Adipocyte (in vitro differentiated cells): Measurements from ENCODE around the gene XAGE5.
A peak's percentile ranks its signal among the peaks of the same experiment; 100 is the strongest.
"Not testable (repeated sequence)": the region's sequence is repeated elsewhere in the genome, so short reads cannot be mapped to it uniquely, and the experiment has no call there.

Source experiments
- DNase-seq: peaks from one replicate; pipeline ENCODE4 v3.0.0-alpha.2; 2015; ENCODE audit warnings: low read depth
- H3K27me3 ChIP-seq: replicated peaks from 2 replicates; pipeline ENCODE4 v1.7.0; 2013; ENCODE audit warnings: mild to moderate bottlenecking, low read length, moderate library complexity; ENCODE audit not compliant: control insufficient read depth, insufficient read depth
- H3K36me3 ChIP-seq: 2 replicates; pipeline ENCODE4 v1.7.0; 2013; ENCODE audit warnings: low read length, mild to moderate bottlenecking, moderate library complexity; ENCODE audit not compliant: control insufficient read depth, insufficient read depth, severe bottlenecking
- H3K4me1 ChIP-seq: 2 replicates; pipeline ENCODE4 v1.7.0; 2013; ENCODE audit warnings: mild to moderate bottlenecking, low read length, moderate library complexity; ENCODE audit not compliant: control insufficient read depth, insufficient read depth
- H3K4me3 ChIP-seq: 2 replicates; pipeline ENCODE4 v1.7.0; 2013; ENCODE audit warnings: mild to moderate bottlenecking, low read length, moderate library complexity
- H3K9ac ChIP-seq: 2 replicates; pipeline ENCODE4 v1.7.0; 2013; ENCODE audit warnings: mild to moderate bottlenecking, low read length, moderate library complexity
- H3K9me3 ChIP-seq: 2 replicates; pipeline ENCODE4 v1.7.0; 2013; ENCODE audit warnings: mild to moderate bottlenecking, low read length, moderate library complexity; ENCODE audit not compliant: control insufficient read depth

Gene XAGE5

DNA sequence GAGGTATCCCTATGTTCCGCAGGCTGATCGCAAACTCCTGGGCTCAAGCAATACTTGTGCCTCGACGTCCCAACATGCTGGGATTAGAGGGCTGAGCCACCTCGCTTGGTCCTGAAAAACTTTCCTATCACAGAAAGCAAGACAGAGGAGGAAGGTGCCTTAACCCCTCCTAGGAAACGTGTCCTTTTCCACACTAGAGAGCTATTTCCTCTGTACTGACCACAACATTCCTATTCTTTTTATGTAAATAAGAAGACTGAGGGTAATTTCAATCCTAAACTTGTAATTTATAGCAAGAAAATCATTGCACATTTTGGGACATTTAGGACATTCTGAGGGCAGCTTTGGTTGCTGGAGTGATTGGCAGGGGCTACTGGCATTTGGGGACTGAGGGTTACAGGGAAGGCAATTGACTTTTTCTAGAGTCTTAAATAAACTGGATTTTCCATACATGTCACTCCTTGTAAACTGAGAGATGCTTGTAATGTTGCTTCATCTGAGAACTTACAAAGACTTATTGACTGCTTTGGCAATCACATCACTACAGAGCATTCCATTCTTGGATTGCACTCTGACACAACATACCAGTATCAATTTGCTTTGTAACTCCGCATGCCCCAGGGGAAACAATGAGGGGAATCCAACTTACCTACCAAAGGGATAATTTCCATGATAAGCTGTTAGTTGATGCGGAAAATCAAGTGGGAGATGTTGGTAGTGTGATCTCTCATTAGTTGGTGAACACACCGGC, 41.2 kb downstream of the XAGE5 start:
- Histone ChIP-seq H3K9me3 (peaks cover 7% of the 10 kb centered on the region), H3K4me1 (peaks cover 10% of the 10 kb centered on the region), H3K9ac (no peak overlapping the region), H3K4me3 (no peak overlapping the region), H3K36me3 (no peaks in the 10 kb centered on the region), H3K27me3 (peaks cover 24% of the 10 kb centered on the region)
- DNase-seq, result peak; percentile 10

DNA sequence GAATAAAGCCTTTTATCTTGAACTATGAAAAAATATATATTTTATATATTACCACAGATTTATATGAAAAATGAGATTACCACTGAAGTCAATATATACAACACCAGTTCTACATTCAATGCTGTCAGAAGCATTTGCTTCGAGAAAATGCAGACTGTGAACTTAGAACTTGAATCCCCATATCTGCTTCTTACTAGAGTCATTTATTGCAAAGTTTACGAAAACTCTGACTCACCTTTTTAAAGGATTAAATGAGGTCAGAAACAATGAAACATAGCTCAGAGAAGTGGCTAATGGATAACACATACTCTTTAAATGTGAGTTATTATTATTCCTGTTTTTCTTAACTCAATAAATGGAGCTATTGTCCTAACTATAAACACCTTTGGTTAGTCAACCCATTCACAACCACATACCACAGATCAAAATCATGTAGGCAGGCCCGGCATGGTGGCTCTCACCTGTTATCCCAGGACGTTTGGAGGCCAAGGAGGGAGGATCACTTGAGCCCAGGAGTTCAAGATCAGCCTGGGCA, 46.0 kb downstream of the XAGE5 start:
- not testable (repeated sequence) for H3K4me3 ChIP-seq, H3K36me3 ChIP-seq, DNase-seq, H3K9ac ChIP-seq, H3K4me1 ChIP-seq
- peaks cover 11% of the 10 kb centered on the region for H3K9me3 ChIP-seq
- peaks cover 15% of the 10 kb centered on the region for H3K27me3 ChIP-seq

DNA sequence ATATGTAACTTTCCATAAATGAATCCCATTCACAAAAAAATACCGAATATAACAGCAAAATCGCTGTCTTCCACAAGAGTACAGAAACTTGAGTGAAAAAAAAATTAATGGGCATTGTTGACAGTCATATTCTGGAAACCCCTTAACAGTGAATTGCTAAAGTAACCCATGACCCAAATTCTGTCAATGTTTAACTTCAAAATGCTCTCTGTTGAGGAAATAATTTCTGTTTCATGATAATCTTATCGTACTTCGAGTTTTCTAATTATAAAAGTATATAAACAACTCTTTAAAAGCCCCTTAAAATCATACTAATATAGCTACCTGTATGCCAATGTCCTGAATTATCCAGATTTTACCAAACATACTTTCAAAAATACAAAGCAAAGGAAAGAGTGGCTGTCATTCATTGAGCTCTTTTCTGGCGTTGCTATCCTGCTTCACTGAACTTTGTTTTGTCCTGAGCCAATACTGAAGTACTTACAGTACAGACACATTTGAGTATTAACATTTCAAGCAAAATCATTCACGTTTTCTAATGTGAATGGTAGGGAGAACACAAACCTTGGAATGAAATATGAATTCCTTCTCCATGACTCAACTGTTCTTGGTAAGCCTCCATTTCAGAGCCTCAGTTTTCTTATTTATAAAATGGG, 54.4 kb downstream of the XAGE5 start:
- H3K9me3 ChIP-seq, result no peaks in the 10 kb centered on the region
- no peak overlapping the region for H3K4me3 ChIP-seq
- H3K27me3 ChIP-seq, result peaks cover 22% of the 10 kb centered on the region
- no peak overlapping the region for H3K9ac ChIP-seq
- DNase-seq, result no peak
- peaks cover 6% of the 10 kb centered on the region for H3K4me1 ChIP-seq
- no peaks in the 10 kb centered on the region for H3K36me3 ChIP-seq
